ENCODE measurements around the gene SPDYC.

Gene SPDYC

GRCh38 chr11:65182258-65183170 is 12.5 kb downstream of the SPDYC start:
- no peak for DNase-seq (ENCODE audit: low read depth)
- peak overlapping the region; percentile 93 for H3K4me3 ChIP-seq (ENCODE audit: low read depth, low read length)
- in situ Hi-C loops (cut with HindIII; ENCODE audit: low sequenced_read_pairs) = no loop called here
- TF ChIP-seq, protein P1, sequence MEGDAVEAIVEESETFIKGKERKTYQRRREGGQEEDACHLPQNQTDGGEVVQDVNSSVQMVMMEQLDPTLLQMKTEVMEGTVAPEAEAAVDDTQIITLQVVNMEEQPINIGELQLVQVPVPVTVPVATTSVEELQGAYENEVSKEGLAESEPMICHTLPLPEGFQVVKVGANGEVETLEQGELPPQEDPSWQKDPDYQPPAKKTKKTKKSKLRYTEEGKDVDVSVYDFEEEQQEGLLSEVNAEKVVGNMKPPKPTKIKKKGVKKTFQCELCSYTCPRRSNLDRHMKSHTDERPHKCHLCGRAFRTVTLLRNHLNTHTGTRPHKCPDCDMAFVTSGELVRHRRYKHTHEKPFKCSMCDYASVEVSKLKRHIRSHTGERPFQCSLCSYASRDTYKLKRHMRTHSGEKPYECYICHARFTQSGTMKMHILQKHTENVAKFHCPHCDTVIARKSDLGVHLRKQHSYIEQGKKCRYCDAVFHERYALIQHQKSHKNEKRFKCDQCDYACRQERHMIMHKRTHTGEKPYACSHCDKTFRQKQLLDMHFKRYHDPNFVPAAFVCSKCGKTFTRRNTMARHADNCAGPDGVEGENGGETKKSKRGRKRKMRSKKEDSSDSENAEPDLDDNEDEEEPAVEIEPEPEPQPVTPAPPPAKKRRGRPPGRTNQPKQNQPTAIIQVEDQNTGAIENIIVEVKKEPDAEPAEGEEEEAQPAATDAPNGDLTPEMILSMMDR (IDR thresholded peaks at IDR 0.05; ENCODE audit: low read depth, low read length, missing control alignments) = no peak

DNA sequence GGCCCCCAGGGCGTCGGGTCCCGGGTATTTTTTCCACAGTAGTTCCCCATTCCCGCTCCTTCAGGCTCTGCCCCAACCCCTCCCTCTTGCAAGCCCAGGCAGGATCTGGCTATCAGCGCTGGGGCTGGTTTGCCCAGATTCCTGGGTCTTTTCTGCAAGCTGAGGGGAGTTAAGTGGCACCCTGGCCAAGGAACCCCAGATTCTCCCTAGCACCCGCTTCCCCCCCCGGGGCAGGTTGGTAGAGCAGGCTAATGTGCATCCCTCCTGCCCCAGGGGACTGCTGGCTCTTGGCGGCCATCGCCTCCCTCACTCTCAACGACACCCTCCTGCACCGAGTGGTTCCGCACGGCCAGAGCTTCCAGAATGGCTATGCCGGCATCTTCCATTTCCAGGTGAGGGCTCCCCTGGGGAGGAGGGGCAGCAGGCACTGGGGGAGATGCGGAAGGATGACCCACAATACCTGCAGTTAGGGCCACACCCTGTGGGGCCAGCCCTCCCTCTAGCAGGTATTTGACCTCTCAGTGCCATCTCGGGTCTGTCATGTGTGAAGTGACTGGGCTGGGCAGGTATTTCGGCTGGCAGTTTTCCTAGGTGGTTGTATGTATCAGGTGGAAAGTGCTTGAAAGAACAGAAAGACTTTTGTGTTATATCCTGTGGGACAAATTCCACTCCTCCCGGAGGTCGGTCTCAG is 13.3 kb downstream of the SPDYC start:
- DNase-seq (ENCODE audit: low read depth) = no peak
- TF ChIP-seq, protein P1 (IDR thresholded peaks at IDR 0.05; ENCODE audit: low read depth, low read length, missing control alignments) = no peak
- peak overlapping the region; percentile 93 for H3K4me3 ChIP-seq (ENCODE audit: low read depth, low read length)
- in situ Hi-C loops (cut with HindIII; ENCODE audit: low sequenced_read_pairs) = no loop called here

DNA sequence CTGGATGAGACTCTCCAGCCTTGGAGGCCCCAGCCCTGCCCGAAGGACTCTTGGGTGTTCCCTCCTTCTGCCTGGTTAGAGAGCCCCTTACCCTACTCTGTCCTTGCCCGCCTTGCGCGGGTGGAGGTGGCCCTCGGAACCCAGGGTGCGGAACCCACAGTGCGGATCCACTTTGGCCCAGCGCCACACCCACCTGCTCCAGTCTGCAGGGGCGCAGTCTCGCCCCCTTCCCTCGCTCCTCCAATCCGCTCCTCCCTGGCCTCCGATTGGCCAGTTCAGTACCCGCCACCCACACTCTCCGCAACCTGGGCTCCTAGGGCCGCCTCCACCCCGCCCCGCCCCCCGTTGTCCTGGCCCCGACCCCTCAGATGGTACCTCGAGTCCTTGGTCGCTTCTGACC is 14.1 kb downstream of the SPDYC start:
- in situ Hi-C loops (cut with HindIII; ENCODE audit: low sequenced_read_pairs) = no loop called here
- DNase-seq (ENCODE audit: low read depth) = no peak
- TF ChIP-seq, protein P1 (IDR thresholded peaks at IDR 0.05; ENCODE audit: low read depth, low read length, missing control alignments) = no peak
- H3K4me3 ChIP-seq (ENCODE audit: low read depth, low read length) = no peak overlapping the region

DNA sequence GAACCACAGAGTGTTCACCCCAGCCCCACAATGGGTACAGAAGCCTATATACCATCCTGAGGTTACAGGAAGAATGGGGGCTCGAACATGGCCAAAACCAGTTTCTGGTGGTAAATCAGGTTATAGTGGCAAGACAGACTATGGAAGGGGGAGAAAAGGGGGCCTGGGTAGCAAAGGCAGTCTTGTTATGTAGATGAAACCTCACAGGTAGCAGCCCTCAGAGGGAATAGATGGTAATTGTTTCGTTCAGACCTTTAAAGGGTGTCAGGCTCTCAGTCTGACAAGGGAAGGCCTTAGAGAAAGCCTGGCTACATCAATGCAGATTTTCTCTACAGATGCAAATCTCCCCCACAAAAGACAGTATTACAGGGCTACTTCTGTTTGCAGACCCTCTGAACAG is 15.1 kb downstream of the SPDYC start:
- no peak overlapping the region for H3K4me3 ChIP-seq (ENCODE audit: low read depth, low read length)
- DNase-seq (ENCODE audit: low read depth) = no peak
- TF ChIP-seq, protein P1 (IDR thresholded peaks at IDR 0.05; ENCODE audit: low read depth, low read length, missing control alignments) = no peak
- in situ Hi-C loops (cut with HindIII; ENCODE audit: low sequenced_read_pairs) = no loop called here

GRCh38 chr11:65185869-65186341 is 15.9 kb downstream of the SPDYC start:
- DNase-seq (ENCODE audit: low read depth) = no peak
- in situ Hi-C loops (cut with HindIII; ENCODE audit: low sequenced_read_pairs) = no loop called here
- TF ChIP-seq, protein P1 (IDR thresholded peaks at IDR 0.05; ENCODE audit: low read depth, low read length, missing control alignments) = peak; percentile 2
- H3K4me3 ChIP-seq (ENCODE audit: low read depth, low read length) = no peak overlapping the region

DNA sequence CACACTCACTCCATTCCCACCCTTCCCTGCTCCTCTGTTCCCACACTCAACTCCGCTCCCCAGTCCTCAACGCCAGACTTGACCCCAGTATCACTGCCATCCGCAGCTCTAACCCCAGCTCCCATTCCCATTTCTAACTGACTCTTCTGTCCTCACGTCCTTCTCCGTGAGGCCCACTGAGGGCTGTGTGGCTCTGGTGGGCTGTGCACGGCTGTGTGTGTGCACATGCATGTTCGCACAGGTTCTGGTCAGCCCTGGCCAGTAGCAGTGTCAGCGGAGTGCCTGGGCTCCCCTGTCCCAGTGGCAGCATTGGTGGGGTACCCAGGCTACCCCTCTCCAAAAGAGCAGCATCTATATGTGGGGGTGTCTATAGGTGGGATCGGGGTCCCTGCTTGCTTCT is 16.7 kb downstream of the SPDYC start:
- no peak for DNase-seq (ENCODE audit: low read depth)
- in situ Hi-C loops (cut with HindIII; ENCODE audit: low sequenced_read_pairs) = no loop called here
- no peak overlapping the region for H3K4me3 ChIP-seq (ENCODE audit: low read depth, low read length)
- TF ChIP-seq, protein P1 (IDR thresholded peaks at IDR 0.05; ENCODE audit: low read depth, low read length, missing control alignments) = no peak
